GM06990 (cell line): ENCODE measurements around the gene MLF2.
"Not testable (repeated sequence)": the region's sequence is repeated elsewhere in the genome, so short reads cannot be mapped to it uniquely, and the experiment has no call there.

Source experiments
- DNase-seq: peaks from one replicate; pipeline ENCODE4 v3.0.0-alpha.2; 2011; ENCODE audit not compliant: insufficient read length; ENCODE audit errors: extremely low read depth
- H3K27me3 ChIP-seq: replicated peaks from 2 replicates; pipeline ENCODE4 v1.6.0; 2011; ENCODE audit warnings: low read length; ENCODE audit not compliant: control insufficient read depth, insufficient read depth
- H3K36me3 ChIP-seq: 2 replicates; pipeline ENCODE4 v1.5.1; 2011; ENCODE audit warnings: low read length; ENCODE audit not compliant: control insufficient read depth, insufficient read depth
- H3K4me3 ChIP-seq: replicated peaks from 2 replicates; pipeline ENCODE4 v1.5.1; 2011; ENCODE audit warnings: low read depth, mild to moderate bottlenecking, control low read depth, low read length
- CTCF ChIP-seq: IDR thresholded peaks from 2 replicates; pipeline ENCODE4 v1.5.1; 2011; ENCODE audit warnings: low read length, control low read depth, mild to moderate bottlenecking, inconsistent platforms; ENCODE audit not compliant: insufficient read depth, poor library complexity, severe bottlenecking

The MLF2 gene

GRCh38 chr12:6748761-6749160 is 4.2 kb downstream of the MLF2 start:
- DNase-seq, result no peak
- no peak for TF ChIP-seq CTCF
- no peak overlapping the region for H3K4me3 ChIP-seq
- peaks cover 24% of the 10 kb centered on the region for H3K36me3 ChIP-seq
- no peaks in the 10 kb centered on the region for H3K27me3 ChIP-seq

- DNase-seq, result no peak
- Histone ChIP-seq H3K4me3 (no peak overlapping the region), H3K27me3 (no peaks in the 10 kb centered on the region), H3K36me3 (peaks cover 24% of the 10 kb centered on the region)
- no peak for TF ChIP-seq CTCF
These were observed 5.7 kb downstream of the MLF2 start for GRCh38 chr12:6747216-6747615.

GRCh38 chr12:6745741-6746525 is 7.0 kb downstream of the MLF2 start:
- no peaks in the 10 kb centered on the region for H3K27me3 ChIP-seq
- no peak overlapping the region for H3K4me3 ChIP-seq
- no peak for TF ChIP-seq CTCF
- DNase-seq, result no peak
- peaks cover 21% of the 10 kb centered on the region for H3K36me3 ChIP-seq

- H3K4me3 ChIP-seq, H3K36me3 ChIP-seq, DNase-seq, H3K27me3 ChIP-seq: not testable (repeated sequence)
These were observed 9.6 kb downstream of the MLF2 start for GRCh38 chr12:6743300-6743699.

- TF ChIP-seq CTCF, result no peak
- Histone ChIP-seq H3K4me3 (no peak overlapping the region), H3K36me3 (peaks cover 2% of the 10 kb centered on the region), H3K27me3 (no peaks in the 10 kb centered on the region)
- no peak for DNase-seq
These were observed 10.1 kb downstream of the MLF2 start for GRCh38 chr12:6742834-6743233.

GRCh38 chr12:6742080-6742479 is 10.9 kb downstream of the MLF2 start:
- H3K27me3 ChIP-seq, DNase-seq, H3K36me3 ChIP-seq, H3K4me3 ChIP-seq: not testable (repeated sequence)

GRCh38 chr12:6736754-6737153 is 16.2 kb downstream of the MLF2 start:
- no peak for TF ChIP-seq CTCF
- Histone ChIP-seq H3K4me3 (no peak overlapping the region), H3K27me3 (no peaks in the 10 kb centered on the region), H3K36me3 (no peaks in the 10 kb centered on the region; the same call in 1 of the 2 replicates)
- DNase-seq, result no peak
